GM23338 (cell line): ENCODE results near the gene SURF4. TPM values are rescaled to one million over a fixed set of nuclear protein-coding genes. Genes with fewer than 3 reads are reported as not detected.

ENCODE experiments used
- ATAC-seq: fragments of 200-7000 bp; cut with Tn5 transposase; 3 replicates; pipeline ENCODE4 v1.9.1; 2020
- DNase-seq: peaks from one replicate; pipeline ENCODE4 v3.0.0-alpha.2; 2015; ENCODE audit warnings: low spot score
- H2AFZ ChIP-seq: fragments of 200-600 bp; sonication (generic); 2 replicates; pipeline ENCODE4 v1.8.0; 2016; ENCODE audit warnings: antibody characterized with exemption, mild to moderate bottlenecking, moderate library complexity
- H3F3A ChIP-seq: fragments of 200-600 bp; sonication (generic); replicated peaks from 2 replicates; pipeline ENCODE4 v1.8.0; 2017; ENCODE audit warnings: antibody characterized with exemption, mixed run types, low read depth
- H3K27ac ChIP-seq: fragments of 200-600 bp; sonication (generic); 2 replicates; pipeline ENCODE4 v1.6.1; 2016; ENCODE audit warnings: low read depth
- H3K27me3 ChIP-seq: fragments of 200-600 bp; sonication (generic); 2 replicates; pipeline ENCODE4 v1.8.0; 2016; ENCODE audit warnings: mild to moderate bottlenecking, mixed run types, moderate library complexity; ENCODE audit not compliant: insufficient read depth
- H3K36me3 ChIP-seq: fragments of 200-600 bp; sonication (generic); 2 replicates; pipeline ENCODE4 v1.8.0; 2016; ENCODE audit warnings: mild to moderate bottlenecking; ENCODE audit not compliant: insufficient read depth
- H3K4me1 ChIP-seq: fragments of 200-600 bp; sonication (generic); 2 replicates; pipeline ENCODE4 v1.8.0; 2016; ENCODE audit warnings: mild to moderate bottlenecking, moderate library complexity; ENCODE audit not compliant: insufficient read depth
- H3K4me2 ChIP-seq: fragments of 200-600 bp; sonication (generic); 2 replicates; pipeline ENCODE4 v1.7.1; 2017; ENCODE audit warnings: mixed run types
- H3K4me3 ChIP-seq: fragments of 200-600 bp; sonication (generic); 2 replicates; pipeline ENCODE4 v1.6.1; 2016; ENCODE audit warnings: mixed run types
- H3K79me2 ChIP-seq: fragments of 200-600 bp; sonication (generic); replicated peaks from 2 replicates; pipeline ENCODE4 v1.8.0; 2017; ENCODE audit warnings: mild to moderate bottlenecking; ENCODE audit not compliant: insufficient read depth
- H3K9me2 ChIP-seq: fragments of 200-600 bp; sonication (generic); 2 replicates; pipeline ENCODE4 v1.8.0; 2017; ENCODE audit not compliant: insufficient read depth
- H4K20me1 ChIP-seq: fragments of 200-600 bp; sonication (generic); replicated peaks from 2 replicates; pipeline ENCODE4 v1.8.0; 2017; ENCODE audit warnings: mild to moderate bottlenecking; ENCODE audit not compliant: insufficient read depth
- H3K27ac Mint-ChIP-seq: 2 replicates; pipeline ENCODE4 v1.8.0; 2020; ENCODE audit warnings: inconsistent platforms, mild to moderate bottlenecking, moderate library complexity, mixed read lengths
- H3K27me3 Mint-ChIP-seq: 3 replicates; pipeline ENCODE4 v1.8.0; 2022; ENCODE audit warnings: low read depth, mild to moderate bottlenecking, moderate library complexity, mixed read lengths, inconsistent platforms; ENCODE audit not compliant: insufficient read depth, poor library complexity
- H3K36me3 Mint-ChIP-seq: 3 replicates; pipeline ENCODE4 v1.8.0; 2021; ENCODE audit warnings: low read depth, mild to moderate bottlenecking, inconsistent platforms, moderate library complexity, mixed read lengths
- H3K4me1 Mint-ChIP-seq: 3 replicates; pipeline ENCODE4 v1.8.0; 2020; ENCODE audit warnings: mild to moderate bottlenecking, inconsistent platforms, mixed read lengths
- H3K4me3 Mint-ChIP-seq: 3 replicates; pipeline ENCODE4 v1.8.0; 2021; ENCODE audit warnings: moderate library complexity, mild to moderate bottlenecking, inconsistent platforms, mixed read lengths
- H3K9me3 Mint-ChIP-seq: 3 replicates; pipeline ENCODE4 v1.8.0; 2020; ENCODE audit warnings: moderate library complexity, mild to moderate bottlenecking, inconsistent platforms, mixed read lengths
- CREB1 ChIP-seq: fragments of 250-450 bp; sonication (Bioruptor Pico); IDR thresholded peaks from 2 replicates; pipeline ENCODE4 v1.5.0; 2020; ENCODE audit warnings: low read depth, mild to moderate bottlenecking, moderate library complexity
- CTCF ChIP-seq, 2 experiments: fragments of 200-600 bp in 1 of 2; sonication (generic) in 1 of 2; conservative IDR thresholded peaks; 2 replicates each; pipeline versions ENCODE4 v1.5.1 to v1.6.1; 2016 to 2017; ENCODE audit warnings: antibody characterized with exemption in 2 of 2, low read depth in 2 of 2, mild to moderate bottlenecking in 2 of 2, moderate library complexity in 1 of 2
- ETS1 ChIP-seq: IDR thresholded peaks from 2 replicates; pipeline ENCODE4 v1.6.1; 2016; ENCODE audit warnings: antibody characterized with exemption
- EZH2 ChIP-seq: fragments of 200-600 bp; sonication (generic); IDR thresholded peaks from one replicate; pipeline ENCODE4 v1.8.0; 2017; ENCODE audit warnings: antibody characterized with exemption, mild to moderate bottlenecking, low read depth; ENCODE audit not compliant: unreplicated experiment
- EZH2phosphoT487 ChIP-seq: fragments of 200-600 bp; sonication (generic); IDR thresholded peaks from one replicate; pipeline ENCODE4 v1.8.1; 2018; ENCODE audit warnings: antibody characterized with exemption; ENCODE audit not compliant: unreplicated experiment
- JUNB ChIP-seq: IDR thresholded peaks from one replicate; pipeline ENCODE4 v1.6.1; 2016; ENCODE audit warnings: antibody characterized with exemption; ENCODE audit not compliant: unreplicated experiment
- NANOG ChIP-seq: IDR thresholded peaks from 2 replicates; pipeline ENCODE4 v1.6.1; 2016; ENCODE audit warnings: antibody characterized with exemption, borderline replicate concordance
- POLR2AphosphoS5 ChIP-seq: IDR thresholded peaks from 2 replicates; pipeline ENCODE4 v1.6.1; 2016; ENCODE audit warnings: antibody characterized with exemption, low read depth
- REST ChIP-seq: IDR thresholded peaks from one replicate; pipeline ENCODE4 v1.6.1; 2018; ENCODE audit warnings: antibody characterized with exemption; ENCODE audit not compliant: unreplicated experiment
- STAT1 ChIP-seq: IDR thresholded peaks from one replicate; pipeline ENCODE4 v1.6.1; 2016; ENCODE audit warnings: antibody characterized with exemption; ENCODE audit not compliant: unreplicated experiment
- ZNF114 ChIP-seq: fragments of 250-450 bp; sonication (Bioruptor Pico); IDR thresholded peaks from 2 replicates; pipeline ENCODE4 v1.5.0; 2020; ENCODE audit warnings: mild to moderate bottlenecking, moderate library complexity
- ZNF331 ChIP-seq: fragments of 250-450 bp; sonication (Bioruptor Pico); IDR thresholded peaks from 2 replicates; pipeline ENCODE4 v1.5.0; 2020; ENCODE audit warnings: low read depth, mild to moderate bottlenecking, moderate library complexity
- ZNF462 ChIP-seq: fragments of 250-450 bp; sonication (Bioruptor Pico); IDR thresholded peaks from 2 replicates; pipeline ENCODE4 v1.5.0; 2020; ENCODE audit warnings: mild to moderate bottlenecking, moderate library complexity
- polyA plus RNA-seq: library from polyadenylated mRNA; unstranded; fragments of >200 nt; fragmentation: Nextera tagmentation; extraction: Ambion mirVana; gene quantifications from 2 replicates; pipeline ENCODE4 v1.2.1, GENCODE V29; 2016
- total RNA-seq: library from RNA; depleted of rRNA; stranded (reverse); fragments of >200 nt; shearing (Covaris generic); gene quantifications from 2 replicates; pipeline ENCODE4 v1.2.3, GENCODE V29; 2014

SURF4 gene
- total and polyA plus RNA-seq, 2 experiments from 2014 or later: 66.3 to 242 TPM

GRCh38 chr9:133345596-133345995 lies 30.3 kb downstream of the SURF4 start:
- Histone ChIP-seq H2AFZ (no peak overlapping the region), H3K4me2 (no peak overlapping the region), H3K36me3 (peaks cover 30% of the 10 kb centered on the region), H3K4me3 (no peak overlapping the region), H3K27me3 (no peaks in the 10 kb centered on the region), H3K79me2 (peaks cover 43% of the 10 kb centered on the region), H3K27ac (no peak overlapping the region), H4K20me1 (peaks cover 43% of the 10 kb centered on the region), H3F3A (peaks cover 37% of the 10 kb centered on the region), H3K9me2 (no peaks in the 10 kb centered on the region), H3K4me1 (peaks cover 14% of the 10 kb centered on the region)
- H3K27ac Mint-ChIP-seq: no peak overlapping the region
- peaks cover 27% of the 10 kb centered on the region for H3K4me1 Mint-ChIP-seq
- DNase-seq (no peak), ATAC-seq (no peak)
- no peak for TF ChIP-seq STAT1
- no peak for TF ChIP-seq CREB1 (CRISPR knock-in tag)
- TF ChIP-seq EZH2: no peak
- no peak for TF ChIP-seq REST
- TF ChIP-seq CTCF (conservative IDR thresholded peaks at IDR 0.05; ENCODE audit: low read depth in 2 of 2): no peak
- no peak for TF ChIP-seq ZNF114 (CRISPR knock-in tag)
- TF ChIP-seq POLR2AphosphoS5: no peak
- no peak for TF ChIP-seq EZH2phosphoT487
- TF ChIP-seq ZNF462: no peak
- no peak for TF ChIP-seq JUNB
- TF ChIP-seq NANOG: no peak
- TF ChIP-seq ZNF331 (CRISPR knock-in tag): no peak
- no peak for TF ChIP-seq ETS1
- H3K9me3 Mint-ChIP-seq: no peaks in the 10 kb centered on the region; the same call in 1 of the 3 replicates
- no peak overlapping the region; the same call in 2 of the 3 replicates for H3K4me3 Mint-ChIP-seq
- peaks cover 25% of the 10 kb centered on the region for H3K27me3 Mint-ChIP-seq
- peaks cover 87% of the 10 kb centered on the region for H3K36me3 Mint-ChIP-seq
